HepG2 (cell line): ENCODE results near the gene TOGARAM1. TPM values are rescaled to one million over a fixed set of nuclear protein-coding genes. Genes with fewer than 3 reads are reported as not detected.

Experiments
- IRX3 ChIP-seq: sonication (generic); formaldehyde crosslinking; IDR thresholded peaks from 2 replicates; pipeline ENCODE4 v1.8.1; 2023; ENCODE audit warnings: mild to moderate bottlenecking, low read depth, missing genetic modification reagents, borderline replicate concordance
- MTF2 ChIP-seq: sonication (generic); formaldehyde crosslinking; IDR thresholded peaks from 2 replicates; pipeline ENCODE4 v1.5.0; 2020; ENCODE audit warnings: missing genetic modification reagents, borderline replicate concordance
- SALL2 ChIP-seq: sonication (generic); formaldehyde crosslinking; IDR thresholded peaks from 2 replicates; pipeline ENCODE4 v1.8.1; 2023; ENCODE audit warnings: mild to moderate bottlenecking, missing genetic modification reagents, inconsistent platforms
- ZNF777 ChIP-seq: sonication (generic); formaldehyde crosslinking; IDR thresholded peaks from 2 replicates; pipeline ENCODE4 v1.4.0; 2020; ENCODE audit warnings: missing genetic modification reagents
- polyA plus RNA-seq, 8 experiments: library from polyadenylated mRNA; depleted of rRNA in 3 of 8; stranded (reverse) in 7 of 8; unstranded in 1 of 8; fragments of >200 nt; fragmentation: Illumina TruSeq in 4 of 8; extraction: Trizol in 4 of 8; gene quantifications; 2 replicates each; pipeline versions ENCODE4 v1.2.1 to v1.2.3, GENCODE V29; 2011 to 2016; ENCODE audit warnings: low read depth in 4 of 8, missing spikeins in 1 of 8, mixed read lengths in 1 of 8; ENCODE audit not compliant: insufficient read depth in 1 of 8
- total RNA-seq, 5 experiments: library from RNA; depleted of rRNA; stranded (reverse); fragments of >200 nt; fragmentation: Illumina TruSeq; extraction: Trizol; gene quantifications; 2 replicates each; pipeline ENCODE4 v1.2.3, GENCODE V29; 2016; ENCODE audit warnings: low read depth in 1 of 5
- TF ChIP-seq, protein P1 (sequence below): sonication (generic); formaldehyde crosslinking; IDR thresholded peaks from 2 replicates; pipeline ENCODE4 v1.8.1; 2023; ENCODE audit warnings: mild to moderate bottlenecking, missing genetic modification reagents
- TF ChIP-seq, protein P2 (sequence below): IDR thresholded peaks from 2 replicates; pipeline ENCODE4 v1.6.1; 2016; ENCODE audit warnings: low read depth, control low read depth
- TF ChIP-seq, protein P3 (sequence below): sonication (generic); formaldehyde crosslinking; conservative IDR thresholded peaks from 2 replicates; pipeline ENCODE4 v1.4.0; 2020; ENCODE audit warnings: missing genetic modification reagents
- TF ChIP-seq, protein P4 (sequence below): sonication (generic); formaldehyde crosslinking; IDR thresholded peaks from 2 replicates; pipeline ENCODE4 v1.8.0; 2022; ENCODE audit warnings: low read depth, missing genetic modification reagents

TOGARAM1 gene
- total and polyA plus RNA-seq, 2 of the 13 experiments (the other 11 are each of a cell fraction or from before 2014, with no cell fraction given) = 5.6 to 9.8 TPM

DNA sequence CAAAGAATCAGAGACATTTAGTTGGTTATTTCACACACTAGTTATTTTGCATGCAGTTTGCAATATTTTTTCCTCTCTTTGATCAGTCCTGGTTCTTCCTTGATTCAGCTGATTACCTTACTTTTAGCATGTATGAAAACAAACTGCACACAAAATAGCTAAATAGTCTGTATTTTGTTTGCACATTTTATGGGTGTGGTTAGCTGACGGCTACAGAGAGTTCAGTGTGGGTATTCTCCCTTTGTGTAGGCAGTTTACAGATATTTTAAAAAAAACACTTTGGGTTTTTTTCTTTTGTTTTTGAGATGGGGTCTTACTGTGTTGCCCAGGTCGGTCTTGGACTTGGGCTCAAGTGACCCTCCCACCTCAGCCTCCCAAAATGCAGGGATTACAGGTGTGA is 28.5 kb downstream of the TOGARAM1 start (continued):
- TF ChIP-seq, protein P1, sequence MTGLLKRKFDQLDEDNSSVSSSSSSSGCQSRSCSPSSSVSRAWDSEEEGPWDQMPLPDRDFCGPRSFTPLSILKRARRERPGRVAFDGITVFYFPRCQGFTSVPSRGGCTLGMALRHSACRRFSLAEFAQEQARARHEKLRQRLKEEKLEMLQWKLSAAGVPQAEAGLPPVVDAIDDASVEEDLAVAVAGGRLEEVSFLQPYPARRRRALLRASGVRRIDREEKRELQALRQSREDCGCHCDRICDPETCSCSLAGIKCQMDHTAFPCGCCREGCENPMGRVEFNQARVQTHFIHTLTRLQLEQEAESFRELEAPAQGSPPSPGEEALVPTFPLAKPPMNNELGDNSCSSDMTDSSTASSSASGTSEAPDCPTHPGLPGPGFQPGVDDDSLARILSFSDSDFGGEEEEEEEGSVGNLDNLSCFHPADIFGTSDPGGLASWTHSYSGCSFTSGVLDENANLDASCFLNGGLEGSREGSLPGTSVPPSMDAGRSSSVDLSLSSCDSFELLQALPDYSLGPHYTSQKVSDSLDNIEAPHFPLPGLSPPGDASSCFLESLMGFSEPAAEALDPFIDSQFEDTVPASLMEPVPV (CRISPR knock-in tag) = no peak
- TF ChIP-seq, protein P2, sequence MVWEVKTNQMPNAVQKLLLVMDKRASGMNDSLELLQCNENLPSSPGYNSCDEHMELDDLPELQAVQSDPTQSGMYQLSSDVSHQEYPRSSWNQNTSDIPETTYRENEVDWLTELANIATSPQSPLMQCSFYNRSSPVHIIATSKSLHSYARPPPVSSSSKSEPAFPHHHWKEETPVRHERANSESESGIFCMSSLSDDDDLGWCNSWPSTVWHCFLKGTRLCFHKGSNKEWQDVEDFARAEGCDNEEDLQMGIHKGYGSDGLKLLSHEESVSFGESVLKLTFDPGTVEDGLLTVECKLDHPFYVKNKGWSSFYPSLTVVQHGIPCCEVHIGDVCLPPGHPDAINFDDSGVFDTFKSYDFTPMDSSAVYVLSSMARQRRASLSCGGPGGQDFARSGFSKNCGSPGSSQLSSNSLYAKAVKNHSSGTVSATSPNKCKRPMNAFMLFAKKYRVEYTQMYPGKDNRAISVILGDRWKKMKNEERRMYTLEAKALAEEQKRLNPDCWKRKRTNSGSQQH (CRISPR knock-in tag) = no peak
- TF ChIP-seq MTF2 (CRISPR knock-in tag) = no peak
- TF ChIP-seq, protein P3, sequence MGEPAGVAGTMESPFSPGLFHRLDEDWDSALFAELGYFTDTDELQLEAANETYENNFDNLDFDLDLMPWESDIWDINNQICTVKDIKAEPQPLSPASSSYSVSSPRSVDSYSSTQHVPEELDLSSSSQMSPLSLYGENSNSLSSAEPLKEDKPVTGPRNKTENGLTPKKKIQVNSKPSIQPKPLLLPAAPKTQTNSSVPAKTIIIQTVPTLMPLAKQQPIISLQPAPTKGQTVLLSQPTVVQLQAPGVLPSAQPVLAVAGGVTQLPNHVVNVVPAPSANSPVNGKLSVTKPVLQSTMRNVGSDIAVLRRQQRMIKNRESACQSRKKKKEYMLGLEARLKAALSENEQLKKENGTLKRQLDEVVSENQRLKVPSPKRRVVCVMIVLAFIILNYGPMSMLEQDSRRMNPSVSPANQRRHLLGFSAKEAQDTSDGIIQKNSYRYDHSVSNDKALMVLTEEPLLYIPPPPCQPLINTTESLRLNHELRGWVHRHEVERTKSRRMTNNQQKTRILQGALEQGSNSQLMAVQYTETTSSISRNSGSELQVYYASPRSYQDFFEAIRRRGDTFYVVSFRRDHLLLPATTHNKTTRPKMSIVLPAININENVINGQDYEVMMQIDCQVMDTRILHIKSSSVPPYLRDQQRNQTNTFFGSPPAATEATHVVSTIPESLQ (CRISPR knock-in tag) = no peak
- no peak for TF ChIP-seq SALL2 (CRISPR knock-in tag)
- TF ChIP-seq, protein P4, sequence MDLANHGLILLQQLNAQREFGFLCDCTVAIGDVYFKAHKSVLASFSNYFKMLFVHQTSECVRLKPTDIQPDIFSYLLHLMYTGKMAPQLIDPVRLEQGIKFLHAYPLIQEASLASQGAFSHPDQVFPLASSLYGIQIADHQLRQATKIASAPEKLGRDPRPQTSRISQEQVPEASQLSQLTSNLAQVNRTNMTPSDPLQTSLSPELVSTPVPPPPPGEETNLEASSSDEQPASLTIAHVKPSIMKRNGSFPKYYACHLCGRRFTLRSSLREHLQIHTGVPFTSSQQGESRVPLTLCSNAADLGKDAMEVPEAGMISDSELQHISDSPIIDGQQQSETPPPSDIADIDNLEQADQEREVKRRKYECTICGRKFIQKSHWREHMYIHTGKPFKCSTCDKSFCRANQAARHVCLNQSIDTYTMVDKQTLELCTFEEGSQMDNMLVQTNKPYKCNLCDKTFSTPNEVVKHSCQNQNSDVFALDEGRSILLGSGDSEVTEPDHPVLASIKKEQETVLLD = no peak
- no peak for TF ChIP-seq ZNF777 (CRISPR knock-in tag)
- TF ChIP-seq IRX3 = no peak
